Right cardiac atrium (tissue), 5 donors: Measurements from ENCODE around the gene OTOR. TPM values are rescaled to one million over a fixed set of nuclear protein-coding genes. Genes with fewer than 3 reads are reported as not detected.

ENCODE experiments used
- ATAC-seq, 2 donors: fragments of 200-7000 bp; cut with Tn5 transposase; one replicate each; pipeline versions ENCODE4 v1.8.0 to v1.9.1; 2020; ENCODE audit warnings: moderate library complexity in 2 of 2, mild to moderate bottlenecking in 1 of 2
- DNase-seq, 3 donors: peaks; one replicate each; pipeline ENCODE4 v3.0.0-alpha.2; 2020
- H3K27ac ChIP-seq: one replicate; pipeline ENCODE4 v1.5.1; 2013; ENCODE audit warnings: mild to moderate bottlenecking, low read length, control low read depth, moderate library complexity
- H3K27me3 ChIP-seq: one replicate; pipeline ENCODE4 v1.6.1; 2013; ENCODE audit not compliant: control insufficient read depth, insufficient read depth
- H3K4me1 ChIP-seq: one replicate; pipeline ENCODE4 v1.6.1; 2013; ENCODE audit warnings: low read length; ENCODE audit not compliant: control insufficient read depth, insufficient read depth
- H3K4me3 ChIP-seq: one replicate; pipeline ENCODE4 v1.5.1; 2013; ENCODE audit warnings: low read length, control low read depth
- H3K9me3 ChIP-seq: one replicate; pipeline ENCODE4 v1.6.1; 2013; ENCODE audit warnings: low read length; ENCODE audit not compliant: control insufficient read depth
- WGBS: extraction: QIAGEN DNeasy Blood & Tissue Kit; methylation state at CpG from one replicate; pipeline ENCODE4 v1.1.7; 2013; 5-methylcytosine and 5-hydroxymethylcytosine counted together
- intact Hi-C, 4 donors: fragments of 100-400 bp; cut with DNase I; formaldehyde crosslinking; loops; one replicate each; pipeline versions ENCODE4 v1.11.0 to v1.14.0; 2022 to 2023
- polyA plus RNA-seq: library from polyadenylated mRNA; stranded (reverse); fragments of 200-250 nt; gene quantifications from one replicate; pipeline ENCODE4 v1.2.3, GENCODE V29; 2013
- total RNA-seq, 4 donors: library from RNA; stranded (reverse); fragmentation: NEBNext Ultra II Directional; extraction: Animal tissue kit (Norgen Biotek cat#: 25700); gene quantifications; one replicate each; pipeline ENCODE4 v1.2.1, GENCODE V29; 2021
- donor health status: healthy with polysubstance abuse.
- donor health status: DM: no; HTN: yes; CAD: no.
- donor health status: DM: no; HTN: no; CAD: no.
- donor health status: DM: no; HTN: yes; CAD: no; lungs with severe emphysema.
- donor health status: DM: yes; HTN: yes; CAD: no.

The OTOR gene
- total and polyA plus RNA-seq, 5 donors = not detected

- no peaks in the 10 kb centered on the region for H3K4me1 ChIP-seq
- no peak for DNase-seq
- 48% methylated on average over 11 of the region's 11 CpGs for WGBS
- no peaks in the 10 kb centered on the region for H3K9me3 ChIP-seq
- intact Hi-C loops = no loop called here
- H3K4me3 ChIP-seq = no peak overlapping the region
- H3K27ac ChIP-seq = no peak overlapping the region
- no peaks in the 10 kb centered on the region for H3K27me3 ChIP-seq
- ATAC-seq = no peak
These were observed 1.4 kb downstream of the OTOR start for GRCh38 chr20:16749573-16749972.

- no peaks in the 10 kb centered on the region for H3K27me3 ChIP-seq
- WGBS = 66% methylated on average over 1 of the region's 1 CpG
- no peaks in the 10 kb centered on the region for H3K4me1 ChIP-seq
- intact Hi-C loops = no loop called here
- H3K27ac ChIP-seq = no peak overlapping the region
- no peak overlapping the region for H3K4me3 ChIP-seq
- DNase-seq (no peak), ATAC-seq (no peak)
- H3K9me3 ChIP-seq = no peaks in the 10 kb centered on the region
These were observed 3.9 kb downstream of the OTOR start for GRCh38 chr20:16752082-16752481.

GRCh38 chr20:16752901-16753300 lies 4.7 kb downstream of the OTOR start:
- DNase-seq (no peak), ATAC-seq (no peak)
- no peak overlapping the region for H3K27ac ChIP-seq
- no peaks in the 10 kb centered on the region for H3K4me1 ChIP-seq
- H3K27me3 ChIP-seq = no peaks in the 10 kb centered on the region
- intact Hi-C loops = no loop called here
- H3K9me3 ChIP-seq = no peaks in the 10 kb centered on the region
- H3K4me3 ChIP-seq = no peak overlapping the region

- Histone ChIP-seq H3K4me3 (no peak overlapping the region), H3K27ac (no peak overlapping the region), H3K4me1 (no peaks in the 10 kb centered on the region), H3K9me3 (no peaks in the 10 kb centered on the region), H3K27me3 (no peaks in the 10 kb centered on the region)
- no peak for DNase-seq
- no peak for ATAC-seq
- whole genome bisulfite sequencing = 64% methylated on average over 2 of the region's 2 CpGs
- intact Hi-C loops = no loop called here
These were observed 10.5 kb downstream of the OTOR start for GRCh38 chr20:16758454-16759180.

- no peak for DNase-seq
These were observed 11.0 kb downstream of the OTOR start for GRCh38 chr20:16759181-16759563.

GRCh38 chr20:16760431-16761304 lies 12.5 kb downstream of the OTOR start:
- Histone ChIP-seq H3K4me3 (no peak overlapping the region), H3K27ac (no peak overlapping the region), H3K4me1 (no peaks in the 10 kb centered on the region), H3K9me3 (no peaks in the 10 kb centered on the region), H3K27me3 (no peaks in the 10 kb centered on the region)
- WGBS = 54% methylated on average over 11 of the region's 11 CpGs
- ATAC-seq (no peak), DNase-seq (no peak)
- intact Hi-C loops = loop anchor here in 2 of 4 donors (5.0 to 10.0 kb wide), 2 partner anchors 58 to 246 kb away; no protein-coding TSS in a partner anchor

More at GRCh38 chr20:16759181-16759563, 11.0 kb downstream of the OTOR start:
- intact Hi-C loops = no loop called here
- no peaks in the 10 kb centered on the region for H3K4me1 ChIP-seq
- H3K27me3 ChIP-seq = no peaks in the 10 kb centered on the region
- H3K4me3 ChIP-seq = no peak overlapping the region
- H3K9me3 ChIP-seq = no peaks in the 10 kb centered on the region
- no peak for ATAC-seq
- no peak overlapping the region for H3K27ac ChIP-seq
- 35% methylated on average over 1 of the region's 1 CpG for WGBS

GRCh38 chr20:16761305-16761829 lies 13.2 kb downstream of the OTOR start:
- WGBS = under 1% methylated on average over 3 of the region's 3 CpGs
- Histone ChIP-seq H3K4me1 (no peaks in the 10 kb centered on the region), H3K27me3 (no peaks in the 10 kb centered on the region), H3K27ac (no peak overlapping the region), H3K9me3 (no peaks in the 10 kb centered on the region), H3K4me3 (no peak overlapping the region)
- peak; percentile 75 to 80 for ATAC-seq
- intact Hi-C loops = loop anchor here in 2 of 4 donors (5.0 to 10.0 kb wide), 2 partner anchors 59 to 247 kb away; no protein-coding TSS in a partner anchor
- no peak for DNase-seq

- H3K27ac ChIP-seq = no peak overlapping the region
- H3K9me3 ChIP-seq = no peaks in the 10 kb centered on the region
- no peak overlapping the region for H3K4me3 ChIP-seq
- no peaks in the 10 kb centered on the region for H3K4me1 ChIP-seq
- WGBS = 58% methylated on average over 4 of the region's 4 CpGs
- DNase-seq = no peak
- no peak for ATAC-seq
- H3K27me3 ChIP-seq = no peaks in the 10 kb centered on the region
- intact Hi-C loops = loop anchor here in 2 of 4 donors (5.0 to 10.0 kb wide), 2 partner anchors 62 to 250 kb away; no protein-coding TSS in a partner anchor
These were observed 16.4 kb downstream of the OTOR start for GRCh38 chr20:16764560-16764959.

- Histone ChIP-seq H3K27ac (no peak overlapping the region), H3K27me3 (no peaks in the 10 kb centered on the region), H3K9me3 (no peaks in the 10 kb centered on the region), H3K4me1 (no peaks in the 10 kb centered on the region), H3K4me3 (no peak overlapping the region)
- intact Hi-C loops = no loop called here
- no peak for DNase-seq
- ATAC-seq = no peak
These were observed 23.1 kb downstream of the OTOR start for GRCh38 chr20:16771213-16771612.

- DNase-seq = no peak
- no peaks in the 10 kb centered on the region for H3K27me3 ChIP-seq
- WGBS = 78% methylated on average over 1 of the region's 1 CpG
- no peak overlapping the region for H3K4me3 ChIP-seq
- H3K4me1 ChIP-seq = no peaks in the 10 kb centered on the region
- H3K9me3 ChIP-seq = no peaks in the 10 kb centered on the region
- H3K27ac ChIP-seq = no peak overlapping the region
- intact Hi-C loops = no loop called here
- ATAC-seq = no peak
These were observed 27.8 kb downstream of the OTOR start for GRCh38 chr20:16775961-16776360.

- H3K27me3 ChIP-seq = no peaks in the 10 kb centered on the region
- H3K4me3 ChIP-seq = no peak overlapping the region
- 79% methylated on average over 1 of the region's 1 CpG for WGBS
- DNase-seq (no peak), ATAC-seq (no peak)
- intact Hi-C loops = no loop called here
- no peaks in the 10 kb centered on the region for H3K4me1 ChIP-seq
- H3K9me3 ChIP-seq = no peaks in the 10 kb centered on the region
- H3K27ac ChIP-seq = no peak overlapping the region
These were observed 29.0 kb downstream of the OTOR start for GRCh38 chr20:16777126-16777525.
